Measurements from ENCODE around the gene LGR5. TPM values are rescaled to one million over a fixed set of nuclear protein-coding genes. Genes with fewer than 3 reads are reported as not detected.

Gene LGR5
- total and polyA plus RNA-seq, 2 donors (not counting 3 experiments of a cell fraction or from before 2014, with no cell fraction given), result not detected

DNA sequence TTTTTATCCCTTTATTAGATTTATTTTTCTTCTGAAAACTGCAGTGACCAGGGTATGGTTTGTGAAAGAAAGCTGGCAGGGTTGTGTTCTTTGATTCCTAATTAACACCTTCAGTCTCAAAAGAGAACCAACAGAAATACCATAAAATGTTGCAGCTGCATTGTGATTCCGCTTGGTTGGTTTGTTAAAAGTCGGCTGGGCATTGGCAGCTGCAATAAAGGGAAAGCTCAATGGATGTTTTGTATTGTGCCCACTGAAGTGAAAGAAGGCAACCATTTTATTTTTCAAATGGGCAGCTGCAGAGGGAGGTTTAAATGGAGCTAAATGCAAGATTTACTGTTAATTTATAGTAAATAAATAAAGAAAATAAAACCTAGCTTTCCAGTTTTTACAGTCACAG lies 16.7 kb downstream of the LGR5 start:
- no peak for TF ChIP-seq FOS (IDR thresholded peaks at IDR 0.05; ENCODE audit: borderline replicate concordance, insufficient read depth, low read length)
- no peak for TF ChIP-seq POLR2AphosphoS5 (IDR thresholded peaks at IDR 0.05; ENCODE audit: insufficient read depth, low read depth, low read length)
- TF ChIP-seq, protein P1, sequence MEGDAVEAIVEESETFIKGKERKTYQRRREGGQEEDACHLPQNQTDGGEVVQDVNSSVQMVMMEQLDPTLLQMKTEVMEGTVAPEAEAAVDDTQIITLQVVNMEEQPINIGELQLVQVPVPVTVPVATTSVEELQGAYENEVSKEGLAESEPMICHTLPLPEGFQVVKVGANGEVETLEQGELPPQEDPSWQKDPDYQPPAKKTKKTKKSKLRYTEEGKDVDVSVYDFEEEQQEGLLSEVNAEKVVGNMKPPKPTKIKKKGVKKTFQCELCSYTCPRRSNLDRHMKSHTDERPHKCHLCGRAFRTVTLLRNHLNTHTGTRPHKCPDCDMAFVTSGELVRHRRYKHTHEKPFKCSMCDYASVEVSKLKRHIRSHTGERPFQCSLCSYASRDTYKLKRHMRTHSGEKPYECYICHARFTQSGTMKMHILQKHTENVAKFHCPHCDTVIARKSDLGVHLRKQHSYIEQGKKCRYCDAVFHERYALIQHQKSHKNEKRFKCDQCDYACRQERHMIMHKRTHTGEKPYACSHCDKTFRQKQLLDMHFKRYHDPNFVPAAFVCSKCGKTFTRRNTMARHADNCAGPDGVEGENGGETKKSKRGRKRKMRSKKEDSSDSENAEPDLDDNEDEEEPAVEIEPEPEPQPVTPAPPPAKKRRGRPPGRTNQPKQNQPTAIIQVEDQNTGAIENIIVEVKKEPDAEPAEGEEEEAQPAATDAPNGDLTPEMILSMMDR (IDR thresholded peaks at IDR 0.05; ENCODE audit: extremely low read depth in 1 of 2, insufficient read depth in 1 of 2, low read depth in 1 of 2, low read length in 2 of 2), result no peak
- no peak for TF ChIP-seq JUN (IDR thresholded peaks at IDR 0.05; ENCODE audit: borderline replicate concordance, insufficient read depth, insufficient read length, low read depth)
- TF ChIP-seq GATA2 (IDR thresholded peaks at IDR 0.05; ENCODE audit: insufficient read depth, insufficient read length, low read depth, low read length), result no peak
- TF ChIP-seq EZH2 (IDR thresholded peaks at IDR 0.05; ENCODE audit: borderline replicate concordance, low read depth, low read length, severe bottlenecking), result no peak
- TF ChIP-seq MAX (IDR thresholded peaks at IDR 0.05; ENCODE audit: insufficient read depth, insufficient read length), result no peak
- TF ChIP-seq POLR2A (IDR thresholded peaks at IDR 0.05; ENCODE audit: low read depth, low read length), result no peak
- no peak for TF ChIP-seq MYC (IDR thresholded peaks at IDR 0.05; ENCODE audit: low read depth, low read length)
- no peaks in the 10 kb centered on the region for H3K79me2 ChIP-seq (ENCODE audit: control insufficient read depth, insufficient read depth, low read length)
- no peak overlapping the region for H3K27ac ChIP-seq (ENCODE audit: insufficient read depth, low read depth, low read length)
- H3K9me1 ChIP-seq (replicated peaks; ENCODE audit: control insufficient read depth, extremely low read depth, insufficient read depth, low read length), result no peaks in the 10 kb centered on the region
- DNase-seq (ENCODE audit: low read depth, low spot score) (no peak), FAIRE-seq (no peak)
- intact Hi-C loops (cut with micrococcal nuclease) (no loop called here), dilution Hi-C loops (cut with MboI; ENCODE audit: extremely low pct_ligation_motif_present, low sequenced_read_pairs) (no loop called here)
- peaks cover 1 to 11% of the 10 kb centered on the region in 2 experiments for H3K27me3 ChIP-seq (ENCODE audit: control insufficient read depth in 2 of 2, insufficient read depth in 2 of 2, low read length in 2 of 2)
- no peaks in the 10 kb centered on the region for H4K20me1 ChIP-seq (replicated peaks; ENCODE audit: control insufficient read depth, extremely low read depth, insufficient read depth, low read length)
- H3K4me1 ChIP-seq (ENCODE audit: control insufficient read depth, extremely low read depth, insufficient read depth, low read length), result no peaks in the 10 kb centered on the region
- H3K4me2 ChIP-seq (ENCODE audit: insufficient read depth, low read length), result no peak overlapping the region
- no peaks in the 10 kb centered on the region for H3K9me3 ChIP-seq (replicated peaks; ENCODE audit: control insufficient read depth, insufficient read depth, low read length)
- BruUV-seq (replicated peaks), result no TSS peak
- ChIA-PET CTCF (interaction anchor here (0.9 to 1.3 kb wide), 3 partner anchors 40 to 291 kb away, joined by 3 to 6 read pairs (median 5); no protein-coding TSS in a partner anchor), POLR2A (no interaction called here)
- H3K9ac ChIP-seq (replicated peaks; ENCODE audit: extremely low read depth, insufficient read depth, low read length), result no peak overlapping the region
- no peak overlapping the region for H2AFZ ChIP-seq (ENCODE audit: low read depth, low read length)
- no peak overlapping the region for H3K4me3 ChIP-seq (replicated peaks in 1 of 3; ENCODE audit: insufficient read depth in 1 of 3, low read depth in 1 of 3, low read length in 3 of 3)
- H3K36me3 ChIP-seq (ENCODE audit: control insufficient read depth in 2 of 2, extremely low read depth in 1 of 2, insufficient read depth in 2 of 2, low read length in 2 of 2), result no peaks in the 10 kb centered on the region

Measured in endothelial cell of umbilical vein (primary cell).